Astrocyte (in vitro differentiated cells and primary cell): ENCODE measurements around the gene ADAP1. TPM values are rescaled to one million over a fixed set of nuclear protein-coding genes. Genes with fewer than 3 reads are reported as not detected.
A peak's percentile ranks its signal among the peaks of the same experiment; 100 is the strongest.

Experiments used
- DNase-seq: peaks from one replicate; pipeline ENCODE4 v3.0.0-alpha.2; 2010; ENCODE audit warnings: low read depth
- FAIRE-seq: peaks from 2 replicates; lab custom pipeline; 2011; peaks lifted over from hg19 to GRCh38; lab: Jason Lieb, UNC
- H2AFZ ChIP-seq: 2 replicates; pipeline ENCODE4 v1.6.0; 2012; ENCODE audit warnings: low read depth, low read length, inconsistent platforms
- H3K27ac ChIP-seq: 2 replicates; pipeline ENCODE4 v1.5.1; 2011; ENCODE audit warnings: low read depth, low read length, inconsistent platforms
- H3K27me3 ChIP-seq: 2 replicates; pipeline ENCODE4 v1.6.0; 2011; ENCODE audit warnings: low read length, inconsistent platforms; ENCODE audit not compliant: insufficient read depth
- H3K36me3 ChIP-seq: 2 replicates; pipeline ENCODE4 v1.5.1; 2011; ENCODE audit warnings: low read length, inconsistent platforms; ENCODE audit not compliant: insufficient read depth
- H3K4me1 ChIP-seq: 2 replicates; pipeline ENCODE4 v1.5.1; 2011; ENCODE audit warnings: low read length, inconsistent platforms; ENCODE audit not compliant: insufficient read depth
- H3K4me2 ChIP-seq: 2 replicates; pipeline ENCODE4 v1.6.0; 2012; ENCODE audit warnings: low read length, inconsistent platforms
- H3K4me3 ChIP-seq: 2 replicates; pipeline ENCODE4 v1.5.1; 2011; ENCODE audit warnings: low read depth, mild to moderate bottlenecking, low read length, inconsistent platforms; ENCODE audit not compliant: insufficient read depth
- H3K79me2 ChIP-seq: 2 replicates; pipeline ENCODE4 v1.6.0; 2012; ENCODE audit warnings: mild to moderate bottlenecking, low read length, inconsistent platforms; ENCODE audit not compliant: insufficient read depth
- H3K9ac ChIP-seq: 2 replicates; pipeline ENCODE4 v1.6.0; 2012; ENCODE audit warnings: mild to moderate bottlenecking, low read length, inconsistent platforms
- H3K9me3 ChIP-seq: 2 replicates; pipeline ENCODE4 v1.5.1; 2012; ENCODE audit warnings: low read depth, mild to moderate bottlenecking, low read length, inconsistent platforms; ENCODE audit not compliant: insufficient read depth
- H4K20me1 ChIP-seq: 2 replicates; pipeline ENCODE4 v1.6.0; 2012; ENCODE audit warnings: low read length, inconsistent platforms; ENCODE audit not compliant: insufficient read depth
- H3K27ac Mint-ChIP-seq: one replicate; pipeline ENCODE4 v1.8.0; 2021; ENCODE audit warnings: mild to moderate bottlenecking, mixed read lengths; ENCODE audit not compliant: unreplicated experiment
- H3K27me3 Mint-ChIP-seq: one replicate; pipeline ENCODE4 v1.8.0; 2021; ENCODE audit warnings: low read depth, mixed read lengths; ENCODE audit not compliant: unreplicated experiment
- H3K36me3 Mint-ChIP-seq: one replicate; pipeline ENCODE4 v1.8.0; 2021; ENCODE audit warnings: low read depth, mixed read lengths; ENCODE audit not compliant: unreplicated experiment
- H3K4me1 Mint-ChIP-seq: one replicate; pipeline ENCODE4 v1.8.0; 2021; ENCODE audit warnings: low read depth, mixed read lengths; ENCODE audit not compliant: unreplicated experiment
- H3K4me3 Mint-ChIP-seq: one replicate; pipeline ENCODE4 v1.8.0; 2021; ENCODE audit warnings: mild to moderate bottlenecking, moderate library complexity, mixed read lengths; ENCODE audit not compliant: unreplicated experiment
- H3K9me3 Mint-ChIP-seq: one replicate; pipeline ENCODE4 v1.8.0; 2021; ENCODE audit warnings: mild to moderate bottlenecking, mixed read lengths; ENCODE audit not compliant: unreplicated experiment
- EZH2 ChIP-seq: IDR thresholded peaks from 2 replicates; pipeline ENCODE4 v1.6.1; 2012; ENCODE audit warnings: mild to moderate bottlenecking, low read length, inconsistent platforms; ENCODE audit not compliant: insufficient read depth
- total RNA-seq: library from RNA; stranded (reverse); gene quantifications from 2 replicates; pipeline ENCODE4 v1.2.1, GENCODE V29; 2021
- TF ChIP-seq, protein P1 (sequence below): IDR thresholded peaks from 2 replicates; pipeline ENCODE4 v1.5.1; 2011; ENCODE audit warnings: low read depth, mild to moderate bottlenecking, inconsistent platforms, low read length, moderate library complexity; ENCODE audit not compliant: insufficient read depth

The ADAP1 gene
- total RNA-seq, 1 donor from 2014 or later, result 4.8 TPM

DNA sequence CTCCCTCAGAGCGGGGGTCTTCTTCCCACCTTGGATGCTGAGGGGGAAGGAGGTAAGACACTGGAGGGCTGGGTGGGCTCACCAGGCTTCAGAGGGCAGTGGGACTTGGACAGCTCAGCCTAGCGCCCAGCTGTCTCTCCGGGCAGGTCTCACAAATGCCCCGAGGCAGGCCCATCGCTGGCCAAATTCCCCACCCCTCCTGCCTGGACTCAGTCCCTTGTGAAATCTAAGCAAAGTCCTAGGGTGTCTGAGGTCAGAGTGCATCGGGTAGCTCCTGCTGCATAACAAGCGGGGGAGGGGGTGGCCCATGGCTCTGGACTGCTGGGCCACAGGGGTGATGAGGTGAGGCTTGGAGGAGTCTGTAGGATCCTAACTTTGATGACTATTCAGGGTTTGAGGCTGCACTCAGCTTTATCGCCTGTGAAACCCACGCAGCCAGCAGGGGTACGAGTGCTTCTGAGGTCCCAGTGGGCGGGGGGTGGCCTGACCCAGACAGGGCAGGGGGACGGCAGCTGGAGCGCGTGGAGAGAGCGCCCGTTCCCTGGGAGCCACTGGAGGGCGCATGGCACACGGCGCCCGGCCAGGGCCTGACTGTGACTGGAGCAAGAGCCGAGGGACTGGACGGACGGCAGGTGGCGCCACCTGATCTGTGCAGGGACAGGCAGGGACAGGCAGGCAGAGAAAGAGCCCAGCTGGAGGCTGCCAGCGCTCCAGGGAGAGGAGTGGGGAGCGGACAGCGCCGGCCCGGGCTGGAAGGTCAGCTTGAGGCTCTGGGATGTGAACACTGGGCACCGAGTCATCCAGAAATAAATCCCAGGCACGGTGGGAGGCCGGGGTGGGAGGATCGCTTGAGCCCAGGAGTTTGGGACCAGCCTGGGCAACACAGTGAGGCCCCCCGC is 38.5 kb upstream of the ADAP1 start:
- Histone ChIP-seq H3K36me3 (no peaks in the 10 kb centered on the region), H3K27ac (no peak overlapping the region), H3K9me3 (no peaks in the 10 kb centered on the region), H3K27me3 (no peaks in the 10 kb centered on the region), H4K20me1 (peaks cover 4% of the 10 kb centered on the region), H3K4me2 (peak overlapping the region; percentile 52), H3K79me2 (no peaks in the 10 kb centered on the region), H2AFZ (no peak overlapping the region), H3K9ac (peak overlapping the region; percentile 6), H3K4me3 (no peak overlapping the region), H3K4me1 (peaks cover 6% of the 10 kb centered on the region)
- no peak overlapping the region for H3K4me3 Mint-ChIP-seq
- no peaks in the 10 kb centered on the region for H3K27me3 Mint-ChIP-seq
- TF ChIP-seq, protein P1, sequence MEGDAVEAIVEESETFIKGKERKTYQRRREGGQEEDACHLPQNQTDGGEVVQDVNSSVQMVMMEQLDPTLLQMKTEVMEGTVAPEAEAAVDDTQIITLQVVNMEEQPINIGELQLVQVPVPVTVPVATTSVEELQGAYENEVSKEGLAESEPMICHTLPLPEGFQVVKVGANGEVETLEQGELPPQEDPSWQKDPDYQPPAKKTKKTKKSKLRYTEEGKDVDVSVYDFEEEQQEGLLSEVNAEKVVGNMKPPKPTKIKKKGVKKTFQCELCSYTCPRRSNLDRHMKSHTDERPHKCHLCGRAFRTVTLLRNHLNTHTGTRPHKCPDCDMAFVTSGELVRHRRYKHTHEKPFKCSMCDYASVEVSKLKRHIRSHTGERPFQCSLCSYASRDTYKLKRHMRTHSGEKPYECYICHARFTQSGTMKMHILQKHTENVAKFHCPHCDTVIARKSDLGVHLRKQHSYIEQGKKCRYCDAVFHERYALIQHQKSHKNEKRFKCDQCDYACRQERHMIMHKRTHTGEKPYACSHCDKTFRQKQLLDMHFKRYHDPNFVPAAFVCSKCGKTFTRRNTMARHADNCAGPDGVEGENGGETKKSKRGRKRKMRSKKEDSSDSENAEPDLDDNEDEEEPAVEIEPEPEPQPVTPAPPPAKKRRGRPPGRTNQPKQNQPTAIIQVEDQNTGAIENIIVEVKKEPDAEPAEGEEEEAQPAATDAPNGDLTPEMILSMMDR, result peak; percentile 84
- TF ChIP-seq EZH2, result no peak
- H3K9me3 Mint-ChIP-seq, result no peaks in the 10 kb centered on the region
- no peaks in the 10 kb centered on the region for H3K36me3 Mint-ChIP-seq
- no peak for FAIRE-seq
- H3K27ac Mint-ChIP-seq, result peak overlapping the region; percentile 62
- DNase-seq, result peak; percentile 83
- peaks cover 2% of the 10 kb centered on the region for H3K4me1 Mint-ChIP-seq

DNA sequence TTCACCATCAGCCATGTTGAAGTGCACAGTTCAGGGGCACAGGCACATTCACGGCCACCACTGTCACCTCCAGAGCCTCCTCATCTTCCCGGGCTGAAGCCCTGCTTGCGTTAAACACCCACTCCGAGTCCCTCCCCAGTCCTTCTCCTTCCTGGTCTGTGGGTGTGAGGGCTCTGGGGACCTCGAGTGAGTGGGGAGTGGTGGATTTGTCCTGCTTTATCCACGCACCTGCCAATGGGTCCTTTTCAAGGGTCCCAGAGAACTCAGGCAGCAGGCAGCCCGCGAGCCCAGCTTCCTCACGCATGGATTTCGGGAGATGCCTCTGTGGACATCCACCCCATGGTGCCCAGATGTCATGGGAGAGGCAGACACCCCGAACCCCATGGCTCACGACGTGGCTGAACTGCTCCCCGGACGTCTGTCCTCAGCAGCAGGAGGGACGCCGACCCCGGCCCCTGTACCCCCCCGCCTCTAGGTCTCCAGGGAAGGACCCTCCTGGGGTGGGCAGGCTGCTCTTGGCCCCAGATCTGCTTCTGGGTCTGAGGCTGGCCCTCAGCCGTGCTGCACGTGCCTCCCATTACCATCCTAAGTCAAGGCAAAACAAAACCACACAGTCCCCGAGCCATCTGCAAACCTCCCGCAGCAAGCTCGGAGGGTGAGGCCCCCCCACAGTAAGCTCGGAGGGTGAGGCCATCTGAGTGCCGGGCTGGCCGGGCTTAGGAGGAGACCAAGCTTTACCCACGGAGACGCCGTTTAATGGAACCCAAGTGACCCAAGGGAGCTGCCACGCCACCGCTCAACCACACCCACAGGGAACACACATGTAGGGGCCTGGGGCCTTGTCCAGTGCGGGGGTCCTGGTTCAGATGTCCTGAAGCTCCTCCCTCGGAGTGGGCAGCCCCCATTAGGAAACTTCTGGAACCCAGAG is 37.5 kb upstream of the ADAP1 start:
- H2AFZ ChIP-seq, result no peak overlapping the region
- DNase-seq (no peak), FAIRE-seq (no peak)
- TF ChIP-seq, protein P1, result no peak
- no peak for TF ChIP-seq EZH2
- Mint-ChIP-seq H3K27ac (no peak overlapping the region), H3K4me1 (no peaks in the 10 kb centered on the region), H3K36me3 (no peaks in the 10 kb centered on the region), H3K27me3 (no peaks in the 10 kb centered on the region), H3K9me3 (no peaks in the 10 kb centered on the region), H3K4me3 (no peak overlapping the region)
- H3K36me3 ChIP-seq, result no peaks in the 10 kb centered on the region
- H3K4me1 ChIP-seq, result peaks cover 6% of the 10 kb centered on the region
- no peak overlapping the region for H3K4me3 ChIP-seq
- H3K4me2 ChIP-seq, result no peak overlapping the region
- H3K27me3 ChIP-seq, result no peaks in the 10 kb centered on the region
- no peaks in the 10 kb centered on the region for H3K79me2 ChIP-seq
- peaks cover 4% of the 10 kb centered on the region for H4K20me1 ChIP-seq
- H3K27ac ChIP-seq, result no peak overlapping the region
- no peak overlapping the region for H3K9ac ChIP-seq
- no peaks in the 10 kb centered on the region for H3K9me3 ChIP-seq
